B cell (primary cell): Measurements from ENCODE around the gene PALLD. TPM values are rescaled to one million over a fixed set of nuclear protein-coding genes. Genes with fewer than 3 reads are reported as not detected.

ENCODE experiments used
- ATAC-seq: fragments of 200-7000 bp; cut with Tn5 transposase; one replicate; pipeline ENCODE4 v1.10.0; 2021; ENCODE audit warnings: low read depth, mild to moderate bottlenecking, moderate number of reproducible peaks, moderate library complexity
- CTCF ChIA-PET: fragments of 350-600 bp; sonication (Branson Sonifier 250); formaldehyde crosslinking; loops from one replicate; lab custom pipeline; 2021; ENCODE audit warnings: antibody characterized with exemption, inconsistent platforms; lab: Charles Lee
- POLR2A ChIA-PET: fragments of 350-600 bp; sonication (Branson Sonifier 250); formaldehyde crosslinking; loops from one replicate; lab custom pipeline; 2021; ENCODE audit warnings: antibody characterized with exemption; lab: Charles Lee
- DNase-seq: peaks from one replicate; pipeline ENCODE4 v3.0.0; 2013
- H2AFZ ChIP-seq: 2 replicates; pipeline ENCODE4 v1.6.1; 2012; ENCODE audit warnings: mild to moderate bottlenecking, low read depth, low read length; ENCODE audit not compliant: insufficient read depth, poor library complexity, severe bottlenecking
- H3K27ac ChIP-seq, 2 donors: 1 replicate in 1 of 2; 2 replicates in 1 of 2; pipeline ENCODE4 v1.5.1; 2012 to 2013; ENCODE audit warnings: low read length in 2 of 2, mild to moderate bottlenecking in 2 of 2, moderate library complexity in 1 of 2
- H3K27me3 ChIP-seq, 4 experiments: fragments of 200-600 bp in 1 of 4; sonication (generic) in 1 of 4; replicated peaks in 1 of 4; 1 replicate in 2 of 4; 2 replicates in 2 of 4; pipeline versions ENCODE4 v1.6.1 to v1.7.0; 2013 to 2016; ENCODE audit warnings: low read length in 3 of 4, mild to moderate bottlenecking in 2 of 4, mixed read lengths in 1 of 4, moderate library complexity in 1 of 4; ENCODE audit not compliant: insufficient read depth in 4 of 4, control insufficient read depth in 3 of 4; ENCODE audit errors: control extremely low read depth in 1 of 4
- H3K36me3 ChIP-seq, 2 experiments: replicated peaks in 1 of 2; 1 replicate in 1 of 2; 2 replicates in 1 of 2; pipeline versions ENCODE4 v1.6.1 to v1.7.1; 2013; ENCODE audit warnings: low read length in 1 of 2; ENCODE audit not compliant: insufficient read depth in 2 of 2, control insufficient read depth in 1 of 2; ENCODE audit errors: control extremely low read depth in 1 of 2, extremely low read depth in 1 of 2
- H3K4me1 ChIP-seq, 2 donors: fragments of 200-600 bp in 1 of 2; sonication (generic) in 1 of 2; 1 replicate in 1 of 2; 2 replicates in 1 of 2; pipeline versions ENCODE4 v1.5.1 to v1.6.1; 2013 to 2017; ENCODE audit warnings: low read length in 2 of 2; ENCODE audit not compliant: control insufficient read depth in 2 of 2, insufficient read depth in 2 of 2
- H3K4me2 ChIP-seq: replicated peaks from 2 replicates; pipeline ENCODE3; 2012; ENCODE audit warnings: mild to moderate bottlenecking, low read depth, low read length; ENCODE audit not compliant: poor library complexity, severe bottlenecking
- H3K4me3 ChIP-seq, 5 experiments: fragments of 200-600 bp in 1 of 5; sonication (generic) in 1 of 5; 1 replicate in 3 of 5; 2 replicates in 2 of 5; pipeline versions ENCODE4 v1.5.1 to v1.7.0; 2011 to 2016; ENCODE audit warnings: low read length in 4 of 5, mild to moderate bottlenecking in 4 of 5, low read depth in 2 of 5, control low read depth in 1 of 5, moderate library complexity in 1 of 5; ENCODE audit not compliant: insufficient read depth in 1 of 5; ENCODE audit errors: control extremely low read depth in 1 of 5, extremely low read depth in 1 of 5
- H3K79me2 ChIP-seq: fragments of 200-600 bp; sonication (generic); one replicate; pipeline ENCODE4 v1.6.0; 2016; ENCODE audit warnings: low read length; ENCODE audit not compliant: control insufficient read depth, insufficient read depth
- H3K9ac ChIP-seq: fragments of 200-600 bp; sonication (generic); 2 replicates; pipeline ENCODE4 v1.6.1; 2017; ENCODE audit warnings: mild to moderate bottlenecking, low read length, moderate library complexity
- H3K9me3 ChIP-seq, 3 donors: one replicate each; pipeline versions ENCODE4 v1.6.1 to v1.7.1; 2013; ENCODE audit warnings: low read length in 2 of 3; ENCODE audit not compliant: control insufficient read depth in 2 of 3, insufficient read depth in 1 of 3; ENCODE audit errors: control extremely low read depth in 1 of 3
- H4K20me1 ChIP-seq: 2 replicates; pipeline ENCODE4 v1.6.0; 2012; ENCODE audit warnings: mild to moderate bottlenecking, low read length; ENCODE audit not compliant: insufficient read depth, control insufficient read depth, poor library complexity, severe bottlenecking
- H3K27ac Mint-ChIP-seq: one replicate; pipeline ENCODE4 v1.8.0; 2021; ENCODE audit warnings: mixed read lengths
- H3K27me3 Mint-ChIP-seq: one replicate; pipeline ENCODE4 v1.8.0; 2021; ENCODE audit warnings: mixed read lengths
- H3K4me1 Mint-ChIP-seq: one replicate; pipeline ENCODE4 v1.8.0; 2021; ENCODE audit warnings: mixed read lengths
- H3K4me3 Mint-ChIP-seq: one replicate; pipeline ENCODE4 v1.8.0; 2021; ENCODE audit warnings: mixed read lengths
- H3K9me3 Mint-ChIP-seq: one replicate; pipeline ENCODE4 v1.8.0; 2022; ENCODE audit warnings: mixed read lengths; ENCODE audit not compliant: insufficient read depth
- EZH2 ChIP-seq: IDR thresholded peaks from 2 replicates; pipeline ENCODE4 v1.6.1; 2012; ENCODE audit warnings: borderline replicate concordance, low read depth, mild to moderate bottlenecking, moderate library complexity, low read length; ENCODE audit not compliant: insufficient read depth, poor library complexity, severe bottlenecking
- WGBS: methylation state at CpG from one replicate; pipeline ENCODE4 v1.1.5; 2013; ENCODE audit warnings: missing lambda C conversion rate; ENCODE audit not compliant: insufficient coverage; 5-methylcytosine and 5-hydroxymethylcytosine counted together
- intact Hi-C: fragments of 100-400 bp; cut with micrococcal nuclease; formaldehyde crosslinking; loops from one replicate; pipeline ENCODE4 v1.10.0; 2022
- polyA plus RNA-seq: library from polyadenylated mRNA; depleted of rRNA; stranded (reverse); fragments of >200 nt; gene quantifications from 2 replicates; pipeline ENCODE4 v1.2.3, GENCODE V29; 2012
- total RNA-seq, 2 donors: library from RNA; stranded (reverse); fragments of 120-200 nt in 1 of 2; gene quantifications; 1 replicate in 1 of 2; 2 replicates in 1 of 2; pipeline versions ENCODE4 v1.2.3 to v1.2.4, GENCODE V29; 2013 to 2022
- TF ChIP-seq, protein P1 (sequence below): fragments of 200-600 bp; IDR thresholded peaks from one replicate; pipeline ENCODE4 v1.8.0; 2022; ENCODE audit warnings: antibody characterized with exemption, mild to moderate bottlenecking

PALLD gene
- total and polyA plus RNA-seq, 2 donors (not counting 1 experiment from before 2014, with no cell fraction given), result 0.63 to 0.71 TPM

DNA sequence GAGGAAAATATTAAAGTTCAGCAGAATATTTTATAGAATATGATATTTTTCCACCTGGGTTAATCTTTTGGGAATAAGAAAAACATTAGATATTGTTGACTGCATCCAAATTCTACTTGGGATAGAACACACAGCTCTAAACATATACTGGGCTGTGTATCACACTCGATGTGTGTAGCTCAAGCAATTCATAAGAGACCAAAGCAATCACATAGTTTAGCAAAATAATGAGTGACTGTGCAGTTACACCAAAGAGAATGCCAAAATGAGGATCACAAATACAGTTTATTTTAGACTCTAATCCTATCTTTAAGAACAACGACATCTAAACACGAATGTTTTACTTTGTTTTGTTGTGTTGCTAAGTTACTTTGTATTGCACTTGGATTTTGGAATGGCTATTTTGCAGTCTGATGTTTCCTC is 412.0 kb downstream of the PALLD start:
- Mint-ChIP-seq H3K27me3 (no peaks in the 10 kb centered on the region), H3K27ac (no peak overlapping the region), H3K9me3 (no peaks in the 10 kb centered on the region), H3K4me1 (no peaks in the 10 kb centered on the region), H3K4me3 (no peak overlapping the region)
- no peak overlapping the region for H3K27ac ChIP-seq
- no peaks in the 10 kb centered on the region for H3K27me3 ChIP-seq
- DNase-seq (no peak), ATAC-seq (no peak)
- POLR2A ChIA-PET, result no interaction called here
- no peaks in the 10 kb centered on the region for H3K79me2 ChIP-seq
- H4K20me1 ChIP-seq, result no peaks in the 10 kb centered on the region
- no peaks in the 10 kb centered on the region for H3K4me1 ChIP-seq
- intact Hi-C loops, result no loop called here
- no peak overlapping the region for H3K4me3 ChIP-seq
- no peak overlapping the region for H3K4me2 ChIP-seq
- H3K9me3 ChIP-seq, result no peaks in the 10 kb centered on the region
- no CpG with 5 or more reads among the region's 3 CpGs for WGBS
- no peaks in the 10 kb centered on the region for H3K36me3 ChIP-seq
- H3K9ac ChIP-seq, result no peak overlapping the region
- CTCF ChIA-PET, result interaction anchor here (1.6 to 2.1 kb wide), 2 partner anchors 12 to 15 kb away, joined by 7 to 9 read pairs; no protein-coding TSS in a partner anchor
- no peak overlapping the region for H2AFZ ChIP-seq
- TF ChIP-seq, protein P1, sequence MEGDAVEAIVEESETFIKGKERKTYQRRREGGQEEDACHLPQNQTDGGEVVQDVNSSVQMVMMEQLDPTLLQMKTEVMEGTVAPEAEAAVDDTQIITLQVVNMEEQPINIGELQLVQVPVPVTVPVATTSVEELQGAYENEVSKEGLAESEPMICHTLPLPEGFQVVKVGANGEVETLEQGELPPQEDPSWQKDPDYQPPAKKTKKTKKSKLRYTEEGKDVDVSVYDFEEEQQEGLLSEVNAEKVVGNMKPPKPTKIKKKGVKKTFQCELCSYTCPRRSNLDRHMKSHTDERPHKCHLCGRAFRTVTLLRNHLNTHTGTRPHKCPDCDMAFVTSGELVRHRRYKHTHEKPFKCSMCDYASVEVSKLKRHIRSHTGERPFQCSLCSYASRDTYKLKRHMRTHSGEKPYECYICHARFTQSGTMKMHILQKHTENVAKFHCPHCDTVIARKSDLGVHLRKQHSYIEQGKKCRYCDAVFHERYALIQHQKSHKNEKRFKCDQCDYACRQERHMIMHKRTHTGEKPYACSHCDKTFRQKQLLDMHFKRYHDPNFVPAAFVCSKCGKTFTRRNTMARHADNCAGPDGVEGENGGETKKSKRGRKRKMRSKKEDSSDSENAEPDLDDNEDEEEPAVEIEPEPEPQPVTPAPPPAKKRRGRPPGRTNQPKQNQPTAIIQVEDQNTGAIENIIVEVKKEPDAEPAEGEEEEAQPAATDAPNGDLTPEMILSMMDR, result no peak
- no peak for TF ChIP-seq EZH2

DNA sequence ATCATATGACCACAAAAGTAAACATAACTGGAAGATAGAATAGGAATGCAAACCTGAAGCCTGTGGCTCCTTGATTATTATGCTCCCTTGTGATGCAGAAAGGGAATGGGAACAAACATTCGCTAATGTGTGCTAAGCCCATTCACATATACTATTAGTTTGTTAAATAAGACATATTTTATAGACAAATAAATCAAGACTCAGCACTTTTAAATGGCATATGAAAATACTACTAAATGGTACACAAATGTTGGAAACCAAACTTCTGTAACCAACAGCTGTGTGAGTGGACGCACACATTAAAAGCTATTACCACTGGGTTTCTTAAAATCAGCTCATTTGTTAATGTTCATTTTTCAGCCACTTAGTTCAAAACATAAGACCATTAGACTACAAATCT is 417.2 kb downstream of the PALLD start:
- no peak for DNase-seq
- H3K4me3 Mint-ChIP-seq, result no peak overlapping the region
- H3K4me1 Mint-ChIP-seq, result no peaks in the 10 kb centered on the region
- H3K79me2 ChIP-seq, result no peaks in the 10 kb centered on the region
- H3K27ac ChIP-seq, result no peak overlapping the region
- no peak overlapping the region for H3K27ac Mint-ChIP-seq
- no peak overlapping the region for H2AFZ ChIP-seq
- CTCF ChIA-PET, result interaction anchor here (2.6 kb wide), 1 partner anchor 10 kb away, joined by 11 read pairs; no protein-coding TSS in a partner anchor
- intact Hi-C loops, result no loop called here
- no CpG with 5 or more reads among the region's 2 CpGs for WGBS
- TF ChIP-seq, protein P1, result no peak
- no peak for TF ChIP-seq EZH2
- no peaks in the 10 kb centered on the region for H3K27me3 ChIP-seq
- no peaks in the 10 kb centered on the region for H3K4me1 ChIP-seq
- no peak for ATAC-seq
- no peaks in the 10 kb centered on the region for H3K9me3 ChIP-seq
- no peaks in the 10 kb centered on the region for H3K27me3 Mint-ChIP-seq
- no peaks in the 10 kb centered on the region for H3K36me3 ChIP-seq
- no peaks in the 10 kb centered on the region for H4K20me1 ChIP-seq
- H3K4me2 ChIP-seq, result no peak overlapping the region
- H3K4me3 ChIP-seq, result no peak overlapping the region
- POLR2A ChIA-PET, result no interaction called here
- no peak overlapping the region for H3K9ac ChIP-seq
- H3K9me3 Mint-ChIP-seq, result no peaks in the 10 kb centered on the region
